NCI-H2227 (cell line): Measurements from ENCODE around the gene CFAP65.

Source experiments
- DNase-seq: peaks from one replicate; lab custom pipeline; 2025; ENCODE audit not compliant: unreplicated experiment; lab: John Stamatoyannopoulos, UW

Gene CFAP65

GRCh38 chr2:219017201-219017931 is 23.9 kb downstream of the CFAP65 start:
- DNase-seq, result no peak

GRCh38 chr2:219016721-219017120 is 24.6 kb downstream of the CFAP65 start:
- no peak for DNase-seq

GRCh38 chr2:219010873-219011272 is 30.4 kb downstream of the CFAP65 start:
- no peak for DNase-seq

- peak; percentile 41 for DNase-seq
These were observed 31.1 kb downstream of the CFAP65 start for GRCh38 chr2:219010162-219010756.

GRCh38 chr2:219009294-219009693 is 32.0 kb downstream of the CFAP65 start:
- no peak for DNase-seq

- no peak for DNase-seq
These were observed 37.3 kb downstream of the CFAP65 start for GRCh38 chr2:219003979-219004378.

- no peak for DNase-seq
These were observed 38.1 kb downstream of the CFAP65 start for GRCh38 chr2:219003267-219003634.

GRCh38 chr2:219002395-219003266 is 38.7 kb downstream of the CFAP65 start:
- peak; percentile 92 for DNase-seq

- DNase-seq, result peak; percentile 48
These were observed 39.5 kb downstream of the CFAP65 start for GRCh38 chr2:219001577-219002394.

GRCh38 chr2:219001100-219001576 is 40.2 kb downstream of the CFAP65 start:
- no peak for DNase-seq

GRCh38 chr2:219000569-219000960 is 40.8 kb downstream of the CFAP65 start:
- DNase-seq, result no peak

- peak; percentile 81 for DNase-seq
These were observed 41.3 kb downstream of the CFAP65 start for GRCh38 chr2:218999881-219000568.

- peak; percentile 14 for DNase-seq
These were observed 42.1 kb downstream of the CFAP65 start for GRCh38 chr2:218999021-218999880.

- DNase-seq, result no peak
These were observed 42.8 kb downstream of the CFAP65 start for GRCh38 chr2:218998414-218999002.

GRCh38 chr2:218997731-218998130 is 43.6 kb downstream of the CFAP65 start:
- DNase-seq, result no peak

GRCh38 chr2:218996937-218997336 is 44.4 kb downstream of the CFAP65 start:
- DNase-seq, result no peak

GRCh38 chr2:218995972-218996711 is 45.2 kb downstream of the CFAP65 start:
- peak; percentile 96 for DNase-seq

GRCh38 chr2:218995561-218995960 is 45.8 kb downstream of the CFAP65 start:
- no peak for DNase-seq
